ENCODE data around the gene PAPPA.

GRCh38 chr9:116282597-116282996 is 129.0 kb downstream of the PAPPA start:
- TF ChIP-seq CTCF (conservative IDR thresholded peaks at IDR 0.05; ENCODE audit: low read length): no peak
- no peak for TF ChIP-seq EZH2phosphoT487 (IDR thresholded peaks at IDR 0.05; ENCODE audit: borderline replicate concordance)
